Smooth muscle cell (in vitro differentiated cells): ENCODE data around the gene CABP2. TPM values are rescaled to one million over a fixed set of nuclear protein-coding genes. Genes with fewer than 3 reads are reported as not detected.

Experiments used
- DNase-seq: peaks from one replicate; lab custom pipeline; 2025; ENCODE audit not compliant: unreplicated experiment; lab: John Stamatoyannopoulos, UW
- H2AFZ ChIP-seq: fragments of 200-600 bp; sonication (generic); 2 replicates; pipeline ENCODE4 v1.6.0; 2016; ENCODE audit warnings: antibody characterized with exemption, low read depth, mild to moderate bottlenecking
- H3F3A ChIP-seq: fragments of 200-600 bp; sonication (generic); 2 replicates; pipeline ENCODE4 v1.6.0; 2017; ENCODE audit warnings: antibody characterized with exemption, low read depth
- H3K27ac ChIP-seq: fragments of 200-600 bp; sonication (generic); 2 replicates; pipeline ENCODE4 v1.5.1; 2016; ENCODE audit warnings: low read depth, mild to moderate bottlenecking
- H3K27me3 ChIP-seq: fragments of 200-600 bp; sonication (generic); 2 replicates; pipeline ENCODE4 v1.6.1; 2016; ENCODE audit warnings: low read depth, mild to moderate bottlenecking
- H3K36me3 ChIP-seq: fragments of 200-600 bp; sonication (generic); 2 replicates; pipeline ENCODE4 v1.5.1; 2016; ENCODE audit warnings: low read depth
- H3K4me1 ChIP-seq: fragments of 200-600 bp; sonication (generic); 2 replicates; pipeline ENCODE4 v1.5.1; 2016; ENCODE audit warnings: low read depth
- H3K4me2 ChIP-seq: fragments of 200-600 bp; sonication (generic); 2 replicates; pipeline ENCODE4 v1.6.0; 2016; ENCODE audit warnings: mild to moderate bottlenecking
- H3K4me3 ChIP-seq: fragments of 200-600 bp; sonication (generic); 2 replicates; pipeline ENCODE4 v1.5.1; 2016; ENCODE audit warnings: mild to moderate bottlenecking
- H3K79me2 ChIP-seq: fragments of 200-600 bp; sonication (generic); 2 replicates; pipeline ENCODE4 v1.6.0; 2016; ENCODE audit warnings: low read depth, mild to moderate bottlenecking
- H3K9ac ChIP-seq: fragments of 200-600 bp; sonication (generic); 2 replicates; pipeline ENCODE4 v1.6.0; 2016; ENCODE audit warnings: low read depth
- H3K9me3 ChIP-seq: fragments of 200-600 bp; sonication (generic); replicated peaks from 2 replicates; pipeline ENCODE4 v1.5.1; 2016; ENCODE audit warnings: low read depth
- H4K20me1 ChIP-seq: fragments of 200-600 bp; sonication (generic); 2 replicates; pipeline ENCODE4 v1.6.0; 2016; ENCODE audit warnings: low read depth
- CTCF ChIP-seq: fragments of 200-600 bp; sonication (generic); IDR thresholded peaks from 2 replicates; pipeline ENCODE4 v1.5.1; 2017; ENCODE audit warnings: borderline replicate concordance, mild to moderate bottlenecking, antibody characterized with exemption; ENCODE audit not compliant: insufficient read depth, poor library complexity, severe bottlenecking
- WGBS: methylation state at CpG from one replicate; pipeline ENCODE4 v1.1.7; 2016; ENCODE audit warnings: low lambda C conversion rate; 5-methylcytosine and 5-hydroxymethylcytosine counted together
- polyA plus RNA-seq: library from polyadenylated mRNA; unstranded; fragments of >200 nt; fragmentation: Nextera tagmentation; extraction: Ambion mirVana; gene quantifications from 2 replicates; pipeline ENCODE4 v1.2.1, GENCODE V29; 2016
- total RNA-seq: library from RNA; depleted of rRNA; stranded (reverse); fragments of >200 nt; gene quantifications from 2 replicates; pipeline ENCODE4 v1.2.3, GENCODE V29; 2014

Gene CABP2
- total and polyA plus RNA-seq, 2 experiments from 2014 or later, result not detected

- no peaks in the 10 kb centered on the region for H3F3A ChIP-seq
- TF ChIP-seq CTCF, result no peak
- no peak overlapping the region for H3K9ac ChIP-seq
- no peak overlapping the region for H3K4me2 ChIP-seq
- no peaks in the 10 kb centered on the region for H3K4me1 ChIP-seq
- H3K27ac ChIP-seq, result no peak overlapping the region
- no peak overlapping the region for H3K4me3 ChIP-seq
- no peaks in the 10 kb centered on the region for H4K20me1 ChIP-seq
- H3K79me2 ChIP-seq, result no peaks in the 10 kb centered on the region
- H3K36me3 ChIP-seq, result no peaks in the 10 kb centered on the region
- no peaks in the 10 kb centered on the region for H3K27me3 ChIP-seq
- 93% methylated on average over 43 of the region's 46 CpGs for WGBS
- H2AFZ ChIP-seq, result no peak overlapping the region
- H3K9me3 ChIP-seq, result no peaks in the 10 kb centered on the region
- no peak for DNase-seq
Observed at GRCh38 chr11:67492801-67493547, 30.3 kb downstream of the CABP2 start.

- H3K9me3 ChIP-seq, result no peaks in the 10 kb centered on the region
- TF ChIP-seq CTCF, result no peak
- no peak overlapping the region for H3K4me2 ChIP-seq
- no peaks in the 10 kb centered on the region for H3K36me3 ChIP-seq
- H3K4me3 ChIP-seq, result no peak overlapping the region
- DNase-seq, result no peak
- no peaks in the 10 kb centered on the region for H3F3A ChIP-seq
- no peaks in the 10 kb centered on the region for H3K79me2 ChIP-seq
- no peaks in the 10 kb centered on the region for H4K20me1 ChIP-seq
- no peaks in the 10 kb centered on the region for H3K27me3 ChIP-seq
- H3K9ac ChIP-seq, result no peak overlapping the region
- WGBS, result 96% methylated on average over 19 of the region's 19 CpGs
- H3K27ac ChIP-seq, result no peak overlapping the region
- H2AFZ ChIP-seq, result no peak overlapping the region
- no peaks in the 10 kb centered on the region for H3K4me1 ChIP-seq
Observed at GRCh38 chr11:67492069-67492727, 31.0 kb downstream of the CABP2 start.

- Histone ChIP-seq H3K27ac (no peak overlapping the region), H3K36me3 (no peaks in the 10 kb centered on the region), H3K9me3 (no peaks in the 10 kb centered on the region), H3F3A (no peaks in the 10 kb centered on the region), H3K4me2 (no peak overlapping the region), H3K79me2 (no peaks in the 10 kb centered on the region), H3K4me3 (no peak overlapping the region), H3K4me1 (no peaks in the 10 kb centered on the region), H3K27me3 (no peaks in the 10 kb centered on the region), H2AFZ (no peak overlapping the region), H4K20me1 (no peaks in the 10 kb centered on the region), H3K9ac (no peak overlapping the region)
- TF ChIP-seq CTCF, result no peak
- 97% methylated on average over 23 of the region's 24 CpGs for WGBS
- no peak for DNase-seq
Observed at GRCh38 chr11:67491276-67492068, 31.8 kb downstream of the CABP2 start.
